Measurements from ENCODE around the gene SUPT5H.

- TF ChIP-seq SMAD3 (CRISPR knock-in tag; IDR thresholded peaks at IDR 0.05) (no peak), RNF2 (conservative IDR thresholded peaks at IDR 0.05; ENCODE audit: low read depth) (no peak), NFE2L1 (CRISPR knock-in tag; IDR thresholded peaks at IDR 0.05; ENCODE audit: borderline replicate concordance) (no peak), HNF4G (IDR thresholded peaks at IDR 0.05; ENCODE audit: borderline replicate concordance, low read depth, low read length) (no peak), HNF4G (CRISPR knock-in tag; IDR thresholded peaks at IDR 0.05; ENCODE audit: borderline replicate concordance, low read depth) (no peak), ZNF460 (CRISPR knock-in tag; IDR thresholded peaks at IDR 0.05; ENCODE audit: borderline replicate concordance) (no peak), RFX5 (IDR thresholded peaks at IDR 0.05; ENCODE audit: low read depth, low read length) (no peak), PRDM4 (CRISPR knock-in tag; IDR thresholded peaks at IDR 0.05; ENCODE audit: borderline replicate concordance) (no peak), ZNF7 (CRISPR knock-in tag; IDR thresholded peaks at IDR 0.05) (no peak)
- TF ChIP-seq, protein P1, sequence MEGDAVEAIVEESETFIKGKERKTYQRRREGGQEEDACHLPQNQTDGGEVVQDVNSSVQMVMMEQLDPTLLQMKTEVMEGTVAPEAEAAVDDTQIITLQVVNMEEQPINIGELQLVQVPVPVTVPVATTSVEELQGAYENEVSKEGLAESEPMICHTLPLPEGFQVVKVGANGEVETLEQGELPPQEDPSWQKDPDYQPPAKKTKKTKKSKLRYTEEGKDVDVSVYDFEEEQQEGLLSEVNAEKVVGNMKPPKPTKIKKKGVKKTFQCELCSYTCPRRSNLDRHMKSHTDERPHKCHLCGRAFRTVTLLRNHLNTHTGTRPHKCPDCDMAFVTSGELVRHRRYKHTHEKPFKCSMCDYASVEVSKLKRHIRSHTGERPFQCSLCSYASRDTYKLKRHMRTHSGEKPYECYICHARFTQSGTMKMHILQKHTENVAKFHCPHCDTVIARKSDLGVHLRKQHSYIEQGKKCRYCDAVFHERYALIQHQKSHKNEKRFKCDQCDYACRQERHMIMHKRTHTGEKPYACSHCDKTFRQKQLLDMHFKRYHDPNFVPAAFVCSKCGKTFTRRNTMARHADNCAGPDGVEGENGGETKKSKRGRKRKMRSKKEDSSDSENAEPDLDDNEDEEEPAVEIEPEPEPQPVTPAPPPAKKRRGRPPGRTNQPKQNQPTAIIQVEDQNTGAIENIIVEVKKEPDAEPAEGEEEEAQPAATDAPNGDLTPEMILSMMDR (CRISPR knock-in tag; IDR thresholded peaks at IDR 0.05), result no peak
- TF ChIP-seq, protein P2, sequence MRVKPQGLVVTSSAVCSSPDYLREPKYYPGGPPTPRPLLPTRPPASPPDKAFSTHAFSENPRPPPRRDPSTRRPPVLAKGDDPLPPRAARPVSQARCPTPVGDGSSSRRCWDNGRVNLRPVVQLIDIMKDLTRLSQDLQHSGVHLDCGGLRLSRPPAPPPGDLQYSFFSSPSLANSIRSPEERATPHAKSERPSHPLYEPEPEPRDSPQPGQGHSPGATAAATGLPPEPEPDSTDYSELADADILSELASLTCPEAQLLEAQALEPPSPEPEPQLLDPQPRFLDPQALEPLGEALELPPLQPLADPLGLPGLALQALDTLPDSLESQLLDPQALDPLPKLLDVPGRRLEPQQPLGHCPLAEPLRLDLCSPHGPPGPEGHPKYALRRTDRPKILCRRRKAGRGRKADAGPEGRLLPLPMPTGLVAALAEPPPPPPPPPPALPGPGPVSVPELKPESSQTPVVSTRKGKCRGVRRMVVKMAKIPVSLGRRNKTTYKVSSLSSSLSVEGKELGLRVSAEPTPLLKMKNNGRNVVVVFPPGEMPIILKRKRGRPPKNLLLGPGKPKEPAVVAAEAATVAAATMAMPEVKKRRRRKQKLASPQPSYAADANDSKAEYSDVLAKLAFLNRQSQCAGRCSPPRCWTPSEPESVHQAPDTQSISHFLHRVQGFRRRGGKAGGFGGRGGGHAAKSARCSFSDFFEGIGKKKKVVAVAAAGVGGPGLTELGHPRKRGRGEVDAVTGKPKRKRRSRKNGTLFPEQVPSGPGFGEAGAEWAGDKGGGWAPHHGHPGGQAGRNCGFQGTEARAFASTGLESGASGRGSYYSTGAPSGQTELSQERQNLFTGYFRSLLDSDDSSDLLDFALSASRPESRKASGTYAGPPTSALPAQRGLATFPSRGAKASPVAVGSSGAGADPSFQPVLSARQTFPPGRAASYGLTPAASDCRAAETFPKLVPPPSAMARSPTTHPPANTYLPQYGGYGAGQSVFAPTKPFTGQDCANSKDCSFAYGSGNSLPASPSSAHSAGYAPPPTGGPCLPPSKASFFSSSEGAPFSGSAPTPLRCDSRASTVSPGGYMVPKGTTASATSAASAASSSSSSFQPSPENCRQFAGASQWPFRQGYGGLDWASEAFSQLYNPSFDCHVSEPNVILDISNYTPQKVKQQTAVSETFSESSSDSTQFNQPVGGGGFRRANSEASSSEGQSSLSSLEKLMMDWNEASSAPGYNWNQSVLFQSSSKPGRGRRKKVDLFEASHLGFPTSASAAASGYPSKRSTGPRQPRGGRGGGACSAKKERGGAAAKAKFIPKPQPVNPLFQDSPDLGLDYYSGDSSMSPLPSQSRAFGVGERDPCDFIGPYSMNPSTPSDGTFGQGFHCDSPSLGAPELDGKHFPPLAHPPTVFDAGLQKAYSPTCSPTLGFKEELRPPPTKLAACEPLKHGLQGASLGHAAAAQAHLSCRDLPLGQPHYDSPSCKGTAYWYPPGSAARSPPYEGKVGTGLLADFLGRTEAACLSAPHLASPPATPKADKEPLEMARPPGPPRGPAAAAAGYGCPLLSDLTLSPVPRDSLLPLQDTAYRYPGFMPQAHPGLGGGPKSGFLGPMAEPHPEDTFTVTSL (CRISPR knock-in tag; IDR thresholded peaks at IDR 0.05; ENCODE audit: borderline replicate concordance), result no peak
- TF ChIP-seq, protein P3, sequence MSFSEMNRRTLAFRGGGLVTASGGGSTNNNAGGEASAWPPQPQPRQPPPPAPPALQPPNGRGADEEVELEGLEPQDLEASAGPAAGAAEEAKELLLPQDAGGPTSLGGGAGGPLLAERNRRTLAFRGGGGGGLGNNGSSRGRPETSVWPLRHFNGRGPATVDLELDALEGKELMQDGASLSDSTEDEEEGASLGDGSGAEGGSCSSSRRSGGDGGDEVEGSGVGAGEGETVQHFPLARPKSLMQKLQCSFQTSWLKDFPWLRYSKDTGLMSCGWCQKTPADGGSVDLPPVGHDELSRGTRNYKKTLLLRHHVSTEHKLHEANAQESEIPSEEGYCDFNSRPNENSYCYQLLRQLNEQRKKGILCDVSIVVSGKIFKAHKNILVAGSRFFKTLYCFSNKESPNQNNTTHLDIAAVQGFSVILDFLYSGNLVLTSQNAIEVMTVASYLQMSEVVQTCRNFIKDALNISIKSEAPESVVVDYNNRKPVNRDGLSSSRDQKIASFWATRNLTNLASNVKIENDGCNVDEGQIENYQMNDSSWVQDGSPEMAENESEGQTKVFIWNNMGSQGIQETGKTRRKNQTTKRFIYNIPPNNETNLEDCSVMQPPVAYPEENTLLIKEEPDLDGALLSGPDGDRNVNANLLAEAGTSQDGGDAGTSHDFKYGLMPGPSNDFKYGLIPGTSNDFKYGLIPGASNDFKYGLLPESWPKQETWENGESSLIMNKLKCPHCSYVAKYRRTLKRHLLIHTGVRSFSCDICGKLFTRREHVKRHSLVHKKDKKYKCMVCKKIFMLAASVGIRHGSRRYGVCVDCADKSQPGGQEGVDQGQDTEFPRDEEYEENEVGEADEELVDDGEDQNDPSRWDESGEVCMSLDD (CRISPR knock-in tag; IDR thresholded peaks at IDR 0.05; ENCODE audit: borderline replicate concordance), result no peak
- TF ChIP-seq, protein P4, sequence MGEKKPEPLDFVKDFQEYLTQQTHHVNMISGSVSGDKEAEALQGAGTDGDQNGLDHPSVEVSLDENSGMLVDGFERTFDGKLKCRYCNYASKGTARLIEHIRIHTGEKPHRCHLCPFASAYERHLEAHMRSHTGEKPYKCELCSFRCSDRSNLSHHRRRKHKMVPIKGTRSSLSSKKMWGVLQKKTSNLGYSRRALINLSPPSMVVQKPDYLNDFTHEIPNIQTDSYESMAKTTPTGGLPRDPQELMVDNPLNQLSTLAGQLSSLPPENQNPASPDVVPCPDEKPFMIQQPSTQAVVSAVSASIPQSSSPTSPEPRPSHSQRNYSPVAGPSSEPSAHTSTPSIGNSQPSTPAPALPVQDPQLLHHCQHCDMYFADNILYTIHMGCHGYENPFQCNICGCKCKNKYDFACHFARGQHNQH (CRISPR knock-in tag; IDR thresholded peaks at IDR 0.05), result no peak
Observed at GRCh38 chr19:39508629-39509028, 63.2 kb downstream of the SUPT5H start.
